ENCODE measurements around the gene DAD1. TPM values are rescaled to one million over a fixed set of nuclear protein-coding genes. Genes with fewer than 3 reads are reported as not detected.
A peak's percentile ranks its signal among the peaks of the same experiment; 100 is the strongest.

The DAD1 gene
- total RNA-seq, 2 donors from 2014 or later, result 91.3 to 104 TPM

DNA sequence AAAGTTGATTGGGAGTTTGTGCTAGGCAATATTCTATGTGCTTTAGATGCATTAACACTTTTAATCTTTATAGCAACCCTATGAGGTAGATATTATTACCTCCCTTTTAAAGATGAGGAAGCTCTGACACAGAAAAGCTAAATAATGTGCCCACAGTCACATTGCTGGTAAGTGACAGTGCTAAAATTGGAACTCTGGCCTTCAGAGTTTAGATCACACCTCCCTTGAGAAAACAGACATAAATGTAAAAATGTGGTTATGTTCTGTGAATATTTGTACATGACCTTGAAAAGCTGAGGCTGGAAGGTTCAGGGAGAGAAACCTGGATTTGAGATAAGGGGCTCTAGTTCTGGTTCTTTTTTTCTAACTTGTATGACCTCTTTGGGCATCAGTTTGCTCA, 11.0 kb upstream of the DAD1 start:
- H3K4me3 ChIP-seq, result no peak overlapping the region
- H3K4me1 ChIP-seq, result peaks cover 21% of the 10 kb centered on the region
- H3K9me3 ChIP-seq, result no peaks in the 10 kb centered on the region
- H3K27ac ChIP-seq, result peak overlapping the region in 3 of 4 donors; percentile 88 to 91 (median 91)
- ATAC-seq (no peak), DNase-seq (no peak)
- TF ChIP-seq, protein P1, sequence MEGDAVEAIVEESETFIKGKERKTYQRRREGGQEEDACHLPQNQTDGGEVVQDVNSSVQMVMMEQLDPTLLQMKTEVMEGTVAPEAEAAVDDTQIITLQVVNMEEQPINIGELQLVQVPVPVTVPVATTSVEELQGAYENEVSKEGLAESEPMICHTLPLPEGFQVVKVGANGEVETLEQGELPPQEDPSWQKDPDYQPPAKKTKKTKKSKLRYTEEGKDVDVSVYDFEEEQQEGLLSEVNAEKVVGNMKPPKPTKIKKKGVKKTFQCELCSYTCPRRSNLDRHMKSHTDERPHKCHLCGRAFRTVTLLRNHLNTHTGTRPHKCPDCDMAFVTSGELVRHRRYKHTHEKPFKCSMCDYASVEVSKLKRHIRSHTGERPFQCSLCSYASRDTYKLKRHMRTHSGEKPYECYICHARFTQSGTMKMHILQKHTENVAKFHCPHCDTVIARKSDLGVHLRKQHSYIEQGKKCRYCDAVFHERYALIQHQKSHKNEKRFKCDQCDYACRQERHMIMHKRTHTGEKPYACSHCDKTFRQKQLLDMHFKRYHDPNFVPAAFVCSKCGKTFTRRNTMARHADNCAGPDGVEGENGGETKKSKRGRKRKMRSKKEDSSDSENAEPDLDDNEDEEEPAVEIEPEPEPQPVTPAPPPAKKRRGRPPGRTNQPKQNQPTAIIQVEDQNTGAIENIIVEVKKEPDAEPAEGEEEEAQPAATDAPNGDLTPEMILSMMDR (IDR thresholded peaks at IDR 0.05), result no peak
- TF ChIP-seq POLR2A (IDR thresholded peaks at IDR 0.05), result no peak
- peaks cover 0 to 3% of the 10 kb centered on the region in 2 donors for H3K36me3 ChIP-seq (replicated peaks in 1 of 2; ENCODE audit: insufficient read depth in 1 of 2, low read depth in 2 of 2)
- H3K27me3 ChIP-seq, result no peaks in the 10 kb centered on the region
- intact Hi-C loops (cut with DNase I), result no loop called here

GRCh38 chr14:22599349-22599748, 10.3 kb upstream of the DAD1 start:
- Histone ChIP-seq H3K4me1 (peaks cover 21% of the 10 kb centered on the region), H3K4me3 (no peak overlapping the region), H3K9me3 (no peaks in the 10 kb centered on the region), H3K27me3 (no peaks in the 10 kb centered on the region), H3K27ac (peak overlapping the region; percentile 88 to 94 (median 91)), H3K36me3 (replicated peaks in 1 of 2; ENCODE audit: insufficient read depth in 1 of 2, low read depth in 2 of 2) (peaks cover 0 to 2% of the 10 kb centered on the region in 2 donors)
- WGBS, 2 donors, result 70 to 72% methylated on average over 3 of the region's 3 CpGs
- TF ChIP-seq, protein P1 (IDR thresholded peaks at IDR 0.05), result no peak
- TF ChIP-seq POLR2A (IDR thresholded peaks at IDR 0.05), result no peak
- ATAC-seq (no peak), DNase-seq (no peak)
- intact Hi-C loops (cut with DNase I), result no loop called here

- Histone ChIP-seq H3K4me1 (peaks cover 21% of the 10 kb centered on the region), H3K4me3 (peak overlapping the region; percentile 45 to 75), H3K27ac (peak overlapping the region; percentile 88 to 94 (median 91)), H3K36me3 (replicated peaks in 1 of 2; ENCODE audit: insufficient read depth in 1 of 2, low read depth in 2 of 2) (peaks cover 0 to 2% of the 10 kb centered on the region in 2 donors), H3K27me3 (no peaks in the 10 kb centered on the region), H3K9me3 (no peaks in the 10 kb centered on the region)
- 0% methylated on average over 5 of the region's 5 CpGs for WGBS, 2 donors
- DNase-seq (peak; percentile 64 to 80 (median 74)), ATAC-seq (peak; percentile 85)
- TF ChIP-seq, protein P1 (IDR thresholded peaks at IDR 0.05), result peak in 4 of 7 experiments; percentile 35 to 43 (median 42)
- no peak for TF ChIP-seq POLR2A (IDR thresholded peaks at IDR 0.05)
- intact Hi-C loops (cut with DNase I), result no loop called here
Measured at GRCh38 chr14:22598896-22599244, 9.8 kb upstream of the DAD1 start.

GRCh38 chr14:22598099-22598895, 9.3 kb upstream of the DAD1 start, which contains the start of gene ABHD4:
ABHD4 (plus strand) TSS chr14:22598300; CDS start chr14:22598307, 7 bp downstream.
- TF ChIP-seq, protein P1 (IDR thresholded peaks at IDR 0.05), result no peak
- peak; percentile 74 to 88 (median 86) for TF ChIP-seq POLR2A (IDR thresholded peaks at IDR 0.05)
- Histone ChIP-seq H3K36me3 (replicated peaks in 1 of 2; ENCODE audit: insufficient read depth in 1 of 2, low read depth in 2 of 2) (peaks cover 0 to 1% of the 10 kb centered on the region in 2 donors), H3K27me3 (no peaks in the 10 kb centered on the region), H3K27ac (peak within 1 kb of the TSS; percentile 88 to 94 (median 91)), H3K9me3 (no peaks in the 10 kb centered on the region), H3K4me1 (peaks cover 21% of the 10 kb centered on the region), H3K4me3 (peak within 1 kb of the TSS; percentile 45 to 75)
- 0 to 1% methylated on average over 28 to 49 of the region's 49 CpGs for WGBS, 2 donors
- DNase-seq (peak; percentile 83 to 90 (median 86)), ATAC-seq (peak; percentile 94)
- intact Hi-C loops (cut with DNase I), result no loop called here
